GM18511 (cell line): ENCODE measurements around the gene LRCH3.

Source experiments
- ATAC-seq: cut with Tn5 transposase; IDR thresholded peaks from one replicate; pipeline ENCODE4 v1.9.1; 2021; ENCODE audit warnings: mild to moderate bottlenecking, moderate library complexity; ENCODE audit not compliant: unreplicated experiment

The LRCH3 gene

GRCh38 chr3:197791892-197792647 lies 1.0 kb downstream of the LRCH3 start:
- ATAC-seq = peak; percentile 34

GRCh38 chr3:197793247-197793646 lies 2.2 kb downstream of the LRCH3 start:
- peak; percentile 30 for ATAC-seq

GRCh38 chr3:197794115-197794514 lies 3.1 kb downstream of the LRCH3 start:
- no peak for ATAC-seq

- ATAC-seq = no peak
These were observed 4.1 kb downstream of the LRCH3 start for GRCh38 chr3:197795200-197795599.

GRCh38 chr3:197796087-197796486 lies 5.0 kb downstream of the LRCH3 start:
- no peak for ATAC-seq

- ATAC-seq = no peak
These were observed 7.8 kb downstream of the LRCH3 start for GRCh38 chr3:197798863-197799262.

GRCh38 chr3:197800379-197800778 lies 9.3 kb downstream of the LRCH3 start:
- no peak for ATAC-seq

- peak; percentile 48 for ATAC-seq
These were observed 11.1 kb downstream of the LRCH3 start for GRCh38 chr3:197801891-197802778.

GRCh38 chr3:197802779-197803459 lies 11.9 kb downstream of the LRCH3 start:
- no peak for ATAC-seq

- ATAC-seq = no peak
These were observed 13.5 kb downstream of the LRCH3 start for GRCh38 chr3:197804511-197804910.

GRCh38 chr3:197807969-197808587 lies 17.0 kb downstream of the LRCH3 start:
- ATAC-seq = no peak

GRCh38 chr3:197809356-197810020 lies 18.4 kb downstream of the LRCH3 start:
- no peak for ATAC-seq

GRCh38 chr3:197810901-197811300 lies 19.8 kb downstream of the LRCH3 start:
- ATAC-seq = no peak

GRCh38 chr3:197811343-197811742 lies 20.3 kb downstream of the LRCH3 start:
- no peak for ATAC-seq

- ATAC-seq = no peak
These were observed 23.3 kb downstream of the LRCH3 start for GRCh38 chr3:197814372-197814771.

GRCh38 chr3:197820550-197821335 lies 29.7 kb downstream of the LRCH3 start:
- no peak for ATAC-seq

GRCh38 chr3:197829397-197830045 lies 38.5 kb downstream of the LRCH3 start:
- no peak for ATAC-seq

GRCh38 chr3:197830308-197830966 lies 39.4 kb downstream of the LRCH3 start:
- no peak for ATAC-seq

- no peak for ATAC-seq
These were observed 39.9 kb downstream of the LRCH3 start for GRCh38 chr3:197830967-197831313.
